ENCODE data around the gene MAP2K5.

Gene MAP2K5

DNA sequence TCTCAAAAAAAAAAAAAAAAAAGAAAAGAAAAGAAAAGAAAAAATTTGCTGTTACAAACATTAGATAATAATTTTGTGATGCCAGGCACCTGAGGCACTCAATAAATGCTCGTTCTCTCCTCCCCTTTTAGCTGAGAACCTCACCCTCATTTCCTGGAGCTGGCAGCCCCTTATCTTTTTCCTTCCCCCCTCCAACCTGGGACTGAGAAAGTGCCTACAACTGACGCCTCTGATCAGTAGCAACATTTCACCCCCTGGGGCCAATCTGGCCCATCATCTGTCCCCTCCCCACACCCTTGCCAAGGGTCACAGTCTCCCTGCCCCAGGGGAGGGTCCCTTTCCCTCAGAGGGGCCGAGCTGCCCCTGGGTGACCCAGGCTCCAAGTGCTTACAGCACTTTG, 309.9 kb downstream of the MAP2K5 start:
- TF ChIP-seq CTCF (conservative IDR thresholded peaks at IDR 0.05), result no peak
- H3K27ac ChIP-seq, result no peak overlapping the region

DNA sequence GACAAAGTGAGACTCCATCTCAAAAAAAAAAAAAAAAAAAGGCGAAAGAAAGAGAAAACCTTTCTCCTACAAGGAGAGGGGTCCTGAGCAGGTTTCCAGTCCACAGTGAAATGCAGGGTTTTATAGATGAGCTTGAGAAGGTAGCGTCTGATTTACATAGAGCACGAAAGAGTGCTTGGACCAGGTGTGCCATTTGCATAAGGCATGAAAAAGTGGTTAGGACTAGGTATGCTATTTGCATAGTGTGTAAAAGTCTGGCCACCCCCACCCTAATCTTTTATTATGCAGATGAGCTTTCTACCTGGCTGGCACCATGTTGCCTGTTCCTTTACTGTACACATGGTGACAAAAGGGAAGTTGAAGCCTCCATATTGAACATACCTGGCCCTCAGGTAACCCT, 311.0 kb downstream of the MAP2K5 start:
- no peak for TF ChIP-seq CTCF (conservative IDR thresholded peaks at IDR 0.05)
- H3K27ac ChIP-seq, result no peak overlapping the region

DNA sequence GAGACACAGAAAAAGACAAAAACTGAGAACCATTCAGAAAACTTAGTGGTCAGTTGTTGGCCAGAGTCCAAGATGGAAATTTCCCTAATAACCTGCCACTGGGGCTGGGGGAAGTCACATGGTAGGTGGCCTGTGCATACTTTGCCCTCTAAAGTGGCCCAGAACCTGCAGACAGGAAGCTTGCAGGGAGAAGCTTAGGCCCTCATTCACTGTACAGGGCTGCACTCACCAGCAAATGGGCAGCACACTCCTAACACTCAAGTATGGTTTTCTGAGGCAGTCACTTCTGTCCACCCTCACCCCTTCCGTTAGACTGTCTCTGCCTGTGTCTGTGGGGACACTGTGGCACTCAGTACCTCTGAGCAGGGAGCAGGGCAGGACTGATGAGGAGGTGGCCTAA, 311.9 kb downstream of the MAP2K5 start:
- TF ChIP-seq CTCF (conservative IDR thresholded peaks at IDR 0.05), result no peak
- no peak overlapping the region for H3K27ac ChIP-seq

DNA sequence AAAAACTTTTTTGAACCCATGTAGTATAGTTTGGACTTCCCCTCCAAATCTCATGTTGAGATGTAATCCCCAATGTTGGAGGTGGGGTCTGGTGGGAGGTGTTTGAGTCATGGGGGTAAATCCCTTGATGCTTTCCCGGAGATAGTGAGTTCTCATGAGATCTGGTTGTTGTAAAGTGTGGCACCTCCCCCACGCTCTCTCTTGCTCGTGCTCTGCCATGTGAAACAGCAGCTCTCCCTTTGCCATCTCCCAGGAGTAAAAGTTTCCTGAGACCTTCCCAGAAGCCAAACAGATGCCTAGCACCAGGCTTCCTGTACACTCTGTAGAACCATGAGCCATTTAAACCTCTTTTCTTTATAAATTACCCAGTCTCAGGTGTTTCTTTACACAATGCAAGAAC, 313.3 kb downstream of the MAP2K5 start:
- TF ChIP-seq CTCF (conservative IDR thresholded peaks at IDR 0.05), result no peak
- H3K27ac ChIP-seq, result no peak overlapping the region
